Midbrain (tissue), 1 donor: ENCODE results near the gene GRID2IP.
"Not testable (repeated sequence)": the region's sequence is repeated elsewhere in the genome, so short reads cannot be mapped to it uniquely, and the experiment has no call there.

Source experiments
- DNase-seq: peaks from one replicate; lab custom pipeline; 2025; lab: John Stamatoyannopoulos, UW

GRID2IP gene

GRCh38 chr7:6551016-6551511 is at the start of gene GRID2IP:
GRID2IP (minus strand) TSS chr7:6551461; CDS start chr7:6551436, 25 bp downstream.
- DNase-seq = no peak

- no peak for DNase-seq
Observed at GRCh38 chr7:6600093-6600492, 48.8 kb upstream of the GRID2IP start.

GRCh38 chr7:6590645-6591110 is 39.4 kb upstream of the GRID2IP start:
- no peak for DNase-seq

GRCh38 chr7:6589829-6590644 is 38.8 kb upstream of the GRID2IP start, which contains the start of gene INTS15:
INTS15 (plus strand) TSS chr7:6590021; CDS start chr7:6590284, 263 bp downstream.
- DNase-seq = peak; percentile 82

- DNase-seq = no peak
Observed at GRCh38 chr7:6589151-6589828, 38.0 kb upstream of the GRID2IP start.

GRCh38 chr7:6588566-6588965 is 37.3 kb upstream of the GRID2IP start:
- no peak for DNase-seq

- not testable (repeated sequence) for DNase-seq
Observed at GRCh38 chr7:6585746-6586432, 34.6 kb upstream of the GRID2IP start.

- no peak for DNase-seq
Observed at GRCh38 chr7:6579446-6579845, 28.2 kb upstream of the GRID2IP start.

GRCh38 chr7:6578114-6579084 is 27.1 kb upstream of the GRID2IP start:
- no peak for DNase-seq

GRCh38 chr7:6577369-6578113 is 26.3 kb upstream of the GRID2IP start, which contains the start of gene ZDHHC4:
ZDHHC4 (plus strand) TSS chr7:6577454; CDS start chr7:6580562, 3,108 bp downstream.
- DNase-seq = peak; percentile 87

- not testable (repeated sequence) for DNase-seq
Observed at GRCh38 chr7:6576867-6577368, 25.7 kb upstream of the GRID2IP start.

- DNase-seq = no peak
Observed at GRCh38 chr7:6576024-6576866, 25.0 kb upstream of the GRID2IP start.

GRCh38 chr7:6575281-6576023 is 24.2 kb upstream of the GRID2IP start:
- DNase-seq = no peak

GRCh38 chr7:6571160-6571779 is 20.0 kb upstream of the GRID2IP start:
- DNase-seq = no peak

GRCh38 chr7:6567886-6568285 is 16.6 kb upstream of the GRID2IP start:
- no peak for DNase-seq

- DNase-seq = no peak
Observed at GRCh38 chr7:6565655-6566054, 14.4 kb upstream of the GRID2IP start.

- DNase-seq = peak; percentile 6
Observed at GRCh38 chr7:6563936-6564770, 12.9 kb upstream of the GRID2IP start.
